Measurements from ENCODE around the gene BSG.

- TF ChIP-seq CTCF (IDR thresholded peaks at IDR 0.05; ENCODE audit: poor library complexity) (no peak), EZH2 (IDR thresholded peaks at IDR 0.05; ENCODE audit: borderline replicate concordance) (no peak), EZH2phosphoT487 (IDR thresholded peaks at IDR 0.05; ENCODE audit: low read depth, severe bottlenecking, unreplicated experiment) (no peak)
Observed at GRCh38 chr19:573519-573825, 1.1 kb downstream of the BSG start.

Data from hepatocyte (in vitro differentiated cells).